Motor neuron (in vitro differentiated cells): ENCODE measurements around the gene B3GALT6. TPM values are rescaled to one million over a fixed set of nuclear protein-coding genes. Genes with fewer than 3 reads are reported as not detected.
"Not testable (repeated sequence)": the region's sequence is repeated elsewhere in the genome, so short reads cannot be mapped to it uniquely, and the experiment has no call there.

Experiments
- ATAC-seq, 8 experiments: fragments of 200-7000 bp; cut with Tn5 transposase; replicated peaks in 6 of 8; 2 replicates each; pipeline ENCODE4 v1.8.0; 2021; ENCODE audit warnings: mild to moderate bottlenecking in 8 of 8, moderate library complexity in 8 of 8
- H3K27ac ChIP-seq, 2 donors: fragments of 250-450 bp; sonication (Bioruptor Pico); 2 replicates each; pipeline ENCODE4 v1.9.0; 2021; ENCODE audit warnings: antibody characterized with exemption in 2 of 2, mild to moderate bottlenecking in 2 of 2, moderate library complexity in 1 of 2
- H3K4me1 ChIP-seq, 2 donors: fragments of 250-450 bp; sonication (Bioruptor Pico); replicated peaks in 1 of 2; 2 replicates each; pipeline ENCODE4 v1.6.1; 2021; ENCODE audit warnings: antibody characterized with exemption in 2 of 2, mild to moderate bottlenecking in 2 of 2, moderate library complexity in 1 of 2
- H3K4me3 ChIP-seq, 5 donors: fragments of 250-450 bp; sonication (Bioruptor Pico); 2 replicates each; pipeline ENCODE4 v1.9.0; 2021; ENCODE audit warnings: antibody characterized with exemption in 5 of 5, mild to moderate bottlenecking in 5 of 5, moderate library complexity in 4 of 5
- WGBS, 10 experiments: fragments of 450-650 bp; shearing (Covaris generic); methylation state at CpG; one replicate each; pipeline ENCODE4 v1.0.0; 2022; 5-methylcytosine and 5-hydroxymethylcytosine counted together
- in situ Hi-C, 9 experiments: fragments of 400-800 bp; cut with MboI; loops; one replicate each; pipeline ENCODE4 v1.15.0; 2021; ENCODE audit warnings: low sequenced_read_pairs in 9 of 9, low pct_unique_long_range_greater_than_20kb in 2 of 9; ENCODE audit not compliant: unreplicated experiment in 9 of 9
- total RNA-seq, 8 experiments: library from RNA; unstranded; fragments of 300-600 nt; gene quantifications; 2 replicates each; pipeline versions ENCODE4 v1.2.3 to v1.2.4, GENCODE V29; 2022

B3GALT6 gene
- total RNA-seq: 10 to 100 TPM in 7 of 8 experiments, 1 to 10 TPM in 1; 9.7 to 36.9 (median 19.7) TPM

- in situ Hi-C loops: no loop called here
- peak within 1 kb of the TSS; percentile 92 to 98 for H3K27ac ChIP-seq
- WGBS, 10 experiments: 35 to 40% methylated on average over 4 to 6 of the region's 100 CpGs; no CpG with 5 or more reads in 8 of the 10 experiments
- peaks cover 34 to 35% of the 10 kb centered on the region in 2 donors for H3K4me1 ChIP-seq
- H3K4me3 ChIP-seq: peak within 1 kb of the TSS; percentile 70 to 98 (median 93)
- peak in 3 of 8 experiments; percentile 4 to 70 (median 5) for ATAC-seq
These were observed at the start of gene B3GALT6 for GRCh38 chr1:1232208-1232795. Gene B3GALT6 (plus strand): TSS chr1:1232237. CDS start chr1:1232279, 42 bp downstream.

GRCh38 chr1:1182491-1183220 is 49.4 kb upstream of the B3GALT6 start:
- peak in 3 of 8 experiments; percentile 4 to 17 (median 5) for ATAC-seq
- WGBS, 10 experiments: 20 to 97% (median 30%) methylated on average over 1 to 7 of the region's 39 CpGs; no CpG with 5 or more reads in 7 of the 10 experiments
- in situ Hi-C loops: no loop called here
- peaks cover 0 to 18% of the 10 kb centered on the region in 2 donors for H3K4me1 ChIP-seq
- no peak overlapping the region for H3K27ac ChIP-seq
- H3K4me3 ChIP-seq: no peak overlapping the region

GRCh38 chr1:1183221-1183747 is 48.8 kb upstream of the B3GALT6 start:
- in situ Hi-C loops: no loop called here
- Histone ChIP-seq H3K27ac (no peak overlapping the region), H3K4me1 (peaks cover 0 to 18% of the 10 kb centered on the region in 2 donors), H3K4me3 (no peak overlapping the region)
- 0 to 100% (median 81%) methylated on average over 1 to 20 of the region's 21 CpGs; no CpG with 5 or more reads in 6 of the 10 experiments for WGBS, 10 experiments
- ATAC-seq: peak in 1 of 8 experiments; percentile 8

- Histone ChIP-seq H3K4me1 (peaks cover 0 to 18% of the 10 kb centered on the region in 2 donors), H3K27ac (no peak overlapping the region), H3K4me3 (no peak overlapping the region)
- 78 to 89% (median 82%) methylated on average over 6 to 11 of the region's 33 CpGs; no CpG with 5 or more reads in 6 of the 10 experiments for WGBS, 10 experiments
- ATAC-seq: peak in 3 of 8 experiments; percentile 8 to 11 (median 10)
- in situ Hi-C loops: no loop called here
These were observed 47.9 kb upstream of the B3GALT6 start for GRCh38 chr1:1183833-1184775.

- WGBS, 10 experiments: 52 to 90% (median 77%) methylated on average over 2 to 16 of the region's 31 CpGs; no CpG with 5 or more reads in 5 of the 10 experiments
- in situ Hi-C loops: no loop called here
- no peak for ATAC-seq
- H3K4me1 ChIP-seq: peaks cover 0 to 18% of the 10 kb centered on the region in 2 donors
- no peak overlapping the region for H3K4me3 ChIP-seq
- no peak overlapping the region for H3K27ac ChIP-seq
These were observed 46.8 kb upstream of the B3GALT6 start for GRCh38 chr1:1185101-1185765.

- in situ Hi-C loops: no loop called here
These were observed 44.1 kb upstream of the B3GALT6 start for GRCh38 chr1:1187938-1188337.

GRCh38 chr1:1189111-1189510 is 42.9 kb upstream of the B3GALT6 start:
- Histone ChIP-seq H3K27ac (no peak overlapping the region), H3K4me3 (no peak overlapping the region), H3K4me1 (no peaks in the 10 kb centered on the region)
- no peak for ATAC-seq
- WGBS, 10 experiments: 48 to 83% (median 73%) methylated on average over 2 to 5 of the region's 5 CpGs
- in situ Hi-C loops: no loop called here

More at GRCh38 chr1:1187938-1188337, 44.1 kb upstream of the B3GALT6 start:
- no peak overlapping the region for H3K27ac ChIP-seq
- no peak for ATAC-seq
- peaks cover 0 to under 1% of the 10 kb centered on the region in 2 donors for H3K4me1 ChIP-seq
- no peak overlapping the region for H3K4me3 ChIP-seq

GRCh38 chr1:1191734-1192133 is 40.3 kb upstream of the B3GALT6 start:
- Histone ChIP-seq H3K4me3 (no peak overlapping the region), H3K4me1 (no peaks in the 10 kb centered on the region), H3K27ac (no peak overlapping the region)
- 53 to 87% (median 81%) methylated on average over 2 to 11 of the region's 11 CpGs; no CpG with 5 or more reads in 2 of the 10 experiments for WGBS, 10 experiments
- in situ Hi-C loops: no loop called here
- ATAC-seq: no peak

- no peak overlapping the region for H3K4me3 ChIP-seq
- no peak for ATAC-seq
- in situ Hi-C loops: no loop called here
- WGBS, 10 experiments: 67 to 89% (median 88%) methylated on average over 1 to 3 of the region's 3 CpGs; no CpG with 5 or more reads in 5 of the 10 experiments
- no peaks in the 10 kb centered on the region for H3K4me1 ChIP-seq
- no peak overlapping the region for H3K27ac ChIP-seq
These were observed 37.3 kb upstream of the B3GALT6 start for GRCh38 chr1:1194723-1195122.

- H3K4me3 ChIP-seq, H3K27ac ChIP-seq, H3K4me1 ChIP-seq, ATAC-seq, in situ Hi-C loops: not testable (repeated sequence)
- WGBS, 10 experiments: 20 to 100% (median 83%) methylated on average over 1 to 6 of the region's 6 CpGs; no CpG with 5 or more reads in 1 of the 10 experiments
These were observed 36.3 kb upstream of the B3GALT6 start for GRCh38 chr1:1195726-1196125.

GRCh38 chr1:1196431-1197187 is 35.4 kb upstream of the B3GALT6 start:
- in situ Hi-C loops: no loop called here
- WGBS, 10 experiments: 64 to 76% (median 70%) methylated on average over 2 to 9 of the region's 13 CpGs; no CpG with 5 or more reads in 5 of the 10 experiments

GRCh38 chr1:1197188-1197500 is 34.9 kb upstream of the B3GALT6 start:
- in situ Hi-C loops: no loop called here
- peaks cover 5 to 10% of the 10 kb centered on the region in 2 donors for H3K4me1 ChIP-seq
- ATAC-seq: no peak
- WGBS, 10 experiments: 60% methylated on average over 1 of the region's 8 CpGs; no CpG with 5 or more reads in 9 of the 10 experiments
- no peak overlapping the region for H3K4me3 ChIP-seq
- no peak overlapping the region for H3K27ac ChIP-seq

More at GRCh38 chr1:1196431-1197187, 35.4 kb upstream of the B3GALT6 start:
- no peak overlapping the region for H3K4me3 ChIP-seq
- H3K27ac ChIP-seq: no peak overlapping the region
- H3K4me1 ChIP-seq: peaks cover 5 to 10% of the 10 kb centered on the region in 2 donors
- no peak for ATAC-seq
